GM12865 (cell line): ENCODE data around the gene HOXD10.

Experiments used
- DNase-seq: peaks from one replicate; pipeline ENCODE4 v3.0.0; 2010; ENCODE audit warnings: low read depth
- H3K4me3 ChIP-seq: 2 replicates; pipeline ENCODE4 v1.5.1; 2011; ENCODE audit warnings: mild to moderate bottlenecking, low read depth, low read length, control low read depth
- CTCF ChIP-seq: IDR thresholded peaks from 2 replicates; pipeline ENCODE4 v1.5.1; 2011; ENCODE audit warnings: low read length, control low read depth, low read depth, inconsistent platforms; ENCODE audit not compliant: insufficient read depth; ENCODE audit errors: missing control alignments

Gene HOXD10

GRCh38 chr2:176109946-176110345, 6.6 kb upstream of the HOXD10 start:
- TF ChIP-seq CTCF = no peak
- no peak for DNase-seq
- H3K4me3 ChIP-seq = no peak overlapping the region

GRCh38 chr2:176110415-176111308, 5.9 kb upstream of the HOXD10 start:
- no peak for DNase-seq
- no peak for TF ChIP-seq CTCF
- H3K4me3 ChIP-seq = no peak overlapping the region

GRCh38 chr2:176111309-176111663, 5.3 kb upstream of the HOXD10 start:
- no peak overlapping the region for H3K4me3 ChIP-seq
- DNase-seq = peak; percentile 48
- TF ChIP-seq CTCF = peak; percentile 63

- DNase-seq = no peak
- H3K4me3 ChIP-seq = no peak overlapping the region
- no peak for TF ChIP-seq CTCF
These were observed 4.7 kb upstream of the HOXD10 start for GRCh38 chr2:176111846-176112374.

- no peak for DNase-seq
- no peak overlapping the region for H3K4me3 ChIP-seq
- TF ChIP-seq CTCF = no peak
These were observed 3.9 kb upstream of the HOXD10 start for GRCh38 chr2:176112375-176113302.

- H3K4me3 ChIP-seq = no peak overlapping the region
- TF ChIP-seq CTCF = no peak
These were observed 2.3 kb upstream of the HOXD10 start for GRCh38 chr2:176114120-176114929.

More at GRCh38 chr2:176114120-176114929, 2.3 kb upstream of the HOXD10 start:
- no peak for DNase-seq
